ENCODE results near the gene CCDC116.
"Not testable (repeated sequence)": the region's sequence is repeated elsewhere in the genome, so short reads cannot be mapped to it uniquely, and the experiment has no call there.

Gene CCDC116

GRCh38 chr22:21631025-21631424 is 1.5 kb upstream of the CCDC116 start:
- DNase-seq (ENCODE audit: low read depth in 4 of 4, low spot score in 1 of 4), result no peak

GRCh38 chr22:21632931-21633330 is 371 bp downstream of the CCDC116 start:
- no peak for DNase-seq (ENCODE audit: low read depth in 4 of 4, low spot score in 1 of 4)

- DNase-seq (ENCODE audit: low read depth in 4 of 4, low spot score in 1 of 4), result no peak
Observed at GRCh38 chr22:21633481-21633880, 921 bp downstream of the CCDC116 start.

- no peak for DNase-seq (ENCODE audit: low read depth in 4 of 4, low spot score in 1 of 4)
Observed at GRCh38 chr22:21634081-21634480, 1.5 kb downstream of the CCDC116 start.

GRCh38 chr22:21634844-21635243 is 2.3 kb downstream of the CCDC116 start:
- no peak for DNase-seq (ENCODE audit: low read depth in 4 of 4, low spot score in 1 of 4)

GRCh38 chr22:21635771-21636510 is 3.4 kb downstream of the CCDC116 start:
- no peak for DNase-seq (ENCODE audit: low read depth in 4 of 4, low spot score in 1 of 4)

GRCh38 chr22:21636629-21637218 is 4.2 kb downstream of the CCDC116 start:
- DNase-seq (ENCODE audit: low read depth in 4 of 4, low spot score in 1 of 4), result no peak

GRCh38 chr22:21637450-21637849 is 4.9 kb downstream of the CCDC116 start:
- not testable (repeated sequence) for DNase-seq (ENCODE audit: low read depth in 4 of 4, low spot score in 1 of 4)

GRCh38 chr22:21639359-21639758 is 6.8 kb downstream of the CCDC116 start:
- no peak for DNase-seq (ENCODE audit: low read depth in 4 of 4, low spot score in 1 of 4)

GRCh38 chr22:21640810-21641209 is 8.2 kb downstream of the CCDC116 start:
- no peak for DNase-seq (ENCODE audit: low read depth in 4 of 4, low spot score in 1 of 4)

- no peak for DNase-seq (ENCODE audit: low read depth in 4 of 4, low spot score in 1 of 4)
Observed at GRCh38 chr22:21641417-21641788, 8.8 kb downstream of the CCDC116 start.

- DNase-seq (ENCODE audit: low read depth in 4 of 4, low spot score in 1 of 4), result peak; percentile 88 to 98 (median 93)
Observed at GRCh38 chr22:21641789-21642583, 9.4 kb downstream of the CCDC116 start, which contains the start of gene SDF2L1. TSS of gene SDF2L1 (plus strand) at chr22:21642302. CDS start at chr22:21642337, 35 bp downstream.

GRCh38 chr22:21642584-21643448 is 10.3 kb downstream of the CCDC116 start:
- DNase-seq (ENCODE audit: low read depth in 4 of 4, low spot score in 1 of 4), result peak in 2 of 4 experiments; percentile 52 to 54

GRCh38 chr22:21643533-21644357 is 11.2 kb downstream of the CCDC116 start:
- DNase-seq (ENCODE audit: low read depth in 4 of 4, low spot score in 1 of 4), result no peak

GRCh38 chr22:21645513-21645912 is 13.0 kb downstream of the CCDC116 start:
- not testable (repeated sequence) for DNase-seq (ENCODE audit: low read depth in 4 of 4, low spot score in 1 of 4)

- peak in 2 of 4 experiments; percentile 53 to 66 for DNase-seq (ENCODE audit: low read depth in 4 of 4, low spot score in 1 of 4)
Observed at GRCh38 chr22:21646608-21647590, 14.3 kb downstream of the CCDC116 start.

- DNase-seq (ENCODE audit: low read depth in 4 of 4, low spot score in 1 of 4), result no peak
Observed at GRCh38 chr22:21650280-21650679, 17.7 kb downstream of the CCDC116 start.

GRCh38 chr22:21650823-21651520 is 18.4 kb downstream of the CCDC116 start:
- DNase-seq (ENCODE audit: low read depth in 4 of 4, low spot score in 1 of 4), result no peak
